ENCODE data around the gene SEPTIN2. TPM values are rescaled to one million over a fixed set of nuclear protein-coding genes. Genes with fewer than 3 reads are reported as not detected.
A peak's percentile ranks its signal among the peaks of the same experiment; 100 is the strongest.

The SEPTIN2 gene
- total RNA-seq, 2 experiments from 2014 or later: 198 to 275 TPM

GRCh38 chr2:241330616-241330981 is 14.9 kb downstream of the SEPTIN2 start:
- H3K9me3 ChIP-seq (ENCODE audit: low read length): no peaks in the 10 kb centered on the region
- TF ChIP-seq, protein P1, sequence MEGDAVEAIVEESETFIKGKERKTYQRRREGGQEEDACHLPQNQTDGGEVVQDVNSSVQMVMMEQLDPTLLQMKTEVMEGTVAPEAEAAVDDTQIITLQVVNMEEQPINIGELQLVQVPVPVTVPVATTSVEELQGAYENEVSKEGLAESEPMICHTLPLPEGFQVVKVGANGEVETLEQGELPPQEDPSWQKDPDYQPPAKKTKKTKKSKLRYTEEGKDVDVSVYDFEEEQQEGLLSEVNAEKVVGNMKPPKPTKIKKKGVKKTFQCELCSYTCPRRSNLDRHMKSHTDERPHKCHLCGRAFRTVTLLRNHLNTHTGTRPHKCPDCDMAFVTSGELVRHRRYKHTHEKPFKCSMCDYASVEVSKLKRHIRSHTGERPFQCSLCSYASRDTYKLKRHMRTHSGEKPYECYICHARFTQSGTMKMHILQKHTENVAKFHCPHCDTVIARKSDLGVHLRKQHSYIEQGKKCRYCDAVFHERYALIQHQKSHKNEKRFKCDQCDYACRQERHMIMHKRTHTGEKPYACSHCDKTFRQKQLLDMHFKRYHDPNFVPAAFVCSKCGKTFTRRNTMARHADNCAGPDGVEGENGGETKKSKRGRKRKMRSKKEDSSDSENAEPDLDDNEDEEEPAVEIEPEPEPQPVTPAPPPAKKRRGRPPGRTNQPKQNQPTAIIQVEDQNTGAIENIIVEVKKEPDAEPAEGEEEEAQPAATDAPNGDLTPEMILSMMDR (conservative IDR thresholded peaks at IDR 0.05; ENCODE audit: low read length): no peak
- no peak for TF ChIP-seq EZH2phosphoT487 (IDR thresholded peaks at IDR 0.05; ENCODE audit: borderline replicate concordance, low read depth, low read length)
- no peak overlapping the region for H3K4me3 ChIP-seq (ENCODE audit: low read depth, low read length, poor library complexity, severe bottlenecking)
- no peak for DNase-seq (ENCODE audit: low spot score)
- H3K27ac ChIP-seq (ENCODE audit: low read depth, low read length, poor library complexity, severe bottlenecking): no peak overlapping the region
- CTCF ChIA-PET (ENCODE audit: unreplicated experiment): no interaction called here
- no peak overlapping the region for H3K4me2 ChIP-seq (ENCODE audit: low read length)
- peaks cover 10% of the 10 kb centered on the region for H3K4me1 ChIP-seq (ENCODE audit: insufficient read depth, low read length, poor library complexity, severe bottlenecking)
- POLR2A ChIA-PET: no interaction called here
- H4K20me1 ChIP-seq (ENCODE audit: insufficient read depth, low read length): peaks cover 40% of the 10 kb centered on the region
- H3K36me3 ChIP-seq (ENCODE audit: insufficient read depth, low read length): peaks cover 83% of the 10 kb centered on the region
- no peaks in the 10 kb centered on the region for H3K9me2 ChIP-seq (ENCODE audit: insufficient read depth, low read length)
- no peak overlapping the region for H2AFZ ChIP-seq (ENCODE audit: low read length)
- peaks cover 6% of the 10 kb centered on the region; the same call in 1 of the 2 replicates for H3K79me2 ChIP-seq (ENCODE audit: insufficient read depth, low read depth, low read length)
- no TSS peak for BruUV-seq (replicated peaks)
- intact Hi-C loops (cut with micrococcal nuclease; ENCODE audit: unreplicated experiment): no loop called here

DNA sequence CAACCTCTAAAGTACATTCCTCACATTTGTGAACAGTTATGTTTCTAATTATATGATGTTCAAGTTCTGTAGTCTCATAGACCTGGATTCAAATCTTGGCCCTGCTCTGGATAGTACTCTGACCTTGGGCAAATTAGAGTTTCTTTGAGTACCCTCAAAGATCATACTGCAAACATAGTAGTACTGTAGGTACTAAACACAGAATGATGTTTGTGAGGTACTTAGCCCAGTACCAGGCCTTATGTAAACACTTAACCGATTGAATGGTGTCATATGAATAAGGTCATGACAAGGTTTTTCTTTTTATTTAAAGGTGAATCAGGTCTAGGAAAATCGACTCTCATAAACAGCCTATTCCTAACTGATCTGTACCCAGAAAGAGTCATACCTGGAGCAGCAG is 19.1 kb downstream of the SEPTIN2 start:
- ChIA-PET CTCF (ENCODE audit: unreplicated experiment) (no interaction called here), POLR2A (no interaction called here)
- BruUV-seq (replicated peaks): no TSS peak
- peaks cover 54% of the 10 kb centered on the region for H4K20me1 ChIP-seq (ENCODE audit: insufficient read depth, low read length)
- no peak overlapping the region for H3K4me2 ChIP-seq (ENCODE audit: low read length)
- H3K4me3 ChIP-seq (ENCODE audit: low read depth, low read length, poor library complexity, severe bottlenecking): no peak overlapping the region
- DNase-seq (ENCODE audit: low spot score): no peak
- no peak for TF ChIP-seq EZH2phosphoT487 (IDR thresholded peaks at IDR 0.05; ENCODE audit: borderline replicate concordance, low read depth, low read length)
- TF ChIP-seq, protein P1 (conservative IDR thresholded peaks at IDR 0.05; ENCODE audit: low read length): no peak
- intact Hi-C loops (cut with micrococcal nuclease; ENCODE audit: unreplicated experiment): no loop called here
- H3K4me1 ChIP-seq (ENCODE audit: insufficient read depth, low read length, poor library complexity, severe bottlenecking): peaks cover 35% of the 10 kb centered on the region
- H2AFZ ChIP-seq (ENCODE audit: low read length): no peak overlapping the region
- peaks cover 9% of the 10 kb centered on the region; the same call in 1 of the 2 replicates for H3K79me2 ChIP-seq (ENCODE audit: insufficient read depth, low read depth, low read length)
- H3K27ac ChIP-seq (ENCODE audit: low read depth, low read length, poor library complexity, severe bottlenecking): no peak overlapping the region
- no peaks in the 10 kb centered on the region for H3K9me3 ChIP-seq (ENCODE audit: low read length)
- H3K36me3 ChIP-seq (ENCODE audit: insufficient read depth, low read length): peaks cover 73% of the 10 kb centered on the region
- H3K9me2 ChIP-seq (ENCODE audit: insufficient read depth, low read length): no peaks in the 10 kb centered on the region

- POLR2A ChIA-PET: interaction anchor here (1.0 kb wide), 1 partner anchor 12 kb away, joined by 3 read pairs; no protein-coding TSS in a partner anchor
- H4K20me1 ChIP-seq (ENCODE audit: insufficient read depth, low read length): peaks cover 37% of the 10 kb centered on the region; the same call in 1 of the 2 replicates
- peaks cover 48% of the 10 kb centered on the region for H3K4me1 ChIP-seq (ENCODE audit: insufficient read depth, low read length, poor library complexity, severe bottlenecking)
- no peak overlapping the region for H3K4me3 ChIP-seq (ENCODE audit: low read depth, low read length, poor library complexity, severe bottlenecking)
- H3K79me2 ChIP-seq (ENCODE audit: insufficient read depth, low read depth, low read length): peaks cover 9% of the 10 kb centered on the region; the same call in 1 of the 2 replicates
- BruUV-seq (replicated peaks): no TSS peak
- H3K27ac ChIP-seq (ENCODE audit: low read depth, low read length, poor library complexity, severe bottlenecking): peak overlapping the region; percentile 22
- intact Hi-C loops (cut with micrococcal nuclease; ENCODE audit: unreplicated experiment): no loop called here
- DNase-seq (ENCODE audit: low spot score): no peak
- H3K36me3 ChIP-seq (ENCODE audit: insufficient read depth, low read length): peaks cover 85% of the 10 kb centered on the region
- CTCF ChIA-PET (ENCODE audit: unreplicated experiment): no interaction called here
- TF ChIP-seq, protein P1 (conservative IDR thresholded peaks at IDR 0.05; ENCODE audit: low read length): no peak
- TF ChIP-seq EZH2phosphoT487 (IDR thresholded peaks at IDR 0.05; ENCODE audit: borderline replicate concordance, low read depth, low read length): no peak
- H3K4me2 ChIP-seq (ENCODE audit: low read length): no peak overlapping the region
- H2AFZ ChIP-seq (ENCODE audit: low read length): no peak overlapping the region
- no peaks in the 10 kb centered on the region for H3K9me2 ChIP-seq (ENCODE audit: insufficient read depth, low read length)
- no peaks in the 10 kb centered on the region for H3K9me3 ChIP-seq (ENCODE audit: low read length)
Measured at GRCh38 chr2:241339839-241340630, 24.3 kb downstream of the SEPTIN2 start.

Data from OCI-LY7 (cell line).